Activated CD4-positive, alpha-beta T cell treated with anti-CD3 and anti-CD28 coated beads for 24 hours (primary cell): ENCODE measurements around the gene OXGR1.
"Not testable (repeated sequence)": the region's sequence is repeated elsewhere in the genome, so short reads cannot be mapped to it uniquely, and the experiment has no call there.

Source experiments
- DNase-seq, 2 donors: peaks; one replicate each; pipeline ENCODE4 v3.0.0-alpha.2; 2020; ENCODE audit warnings: low read depth in 2 of 2

OXGR1 gene

GRCh38 chr13:97005625-97006262 is 11.5 kb upstream of the OXGR1 start:
- DNase-seq: no peak

GRCh38 chr13:97004886-97005285 is 10.6 kb upstream of the OXGR1 start:
- DNase-seq: no peak

GRCh38 chr13:97004096-97004876 is 10.0 kb upstream of the OXGR1 start:
- DNase-seq: no peak

GRCh38 chr13:97003071-97003470 is 8.8 kb upstream of the OXGR1 start:
- DNase-seq: no peak

- DNase-seq: no peak
Observed at GRCh38 chr13:97002581-97002980, 8.3 kb upstream of the OXGR1 start.

- DNase-seq: no peak
Observed at GRCh38 chr13:97001636-97002035, 7.4 kb upstream of the OXGR1 start.

GRCh38 chr13:97000295-97000925 is 6.1 kb upstream of the OXGR1 start:
- DNase-seq: no peak

- DNase-seq: no peak
Observed at GRCh38 chr13:96999091-96999490, 4.8 kb upstream of the OXGR1 start.

- no peak for DNase-seq
Observed at GRCh38 chr13:96998051-96998450, 3.8 kb upstream of the OXGR1 start.

GRCh38 chr13:96996886-96997285 is 2.6 kb upstream of the OXGR1 start:
- DNase-seq: no peak

- DNase-seq: no peak
Observed at GRCh38 chr13:96996107-96996506, 1.8 kb upstream of the OXGR1 start.

- no peak for DNase-seq
Observed at GRCh38 chr13:96994858-96995243, 575 bp upstream of the OXGR1 start.

- no peak for DNase-seq
Observed at GRCh38 chr13:96993634-96994016, 651 bp downstream of the OXGR1 start.

- DNase-seq: no peak
Observed at GRCh38 chr13:96992633-96993032, 1.6 kb downstream of the OXGR1 start.

- no peak for DNase-seq
Observed at GRCh38 chr13:96991072-96991471, 3.2 kb downstream of the OXGR1 start.

- DNase-seq: no peak
Observed at GRCh38 chr13:96988441-96988840, 5.8 kb downstream of the OXGR1 start.

GRCh38 chr13:96984051-96984508 is 10.2 kb downstream of the OXGR1 start:
- no peak for DNase-seq

GRCh38 chr13:96982672-96983071 is 11.6 kb downstream of the OXGR1 start:
- no peak for DNase-seq

GRCh38 chr13:96979861-96980260 is 14.4 kb downstream of the OXGR1 start:
- not testable (repeated sequence) for DNase-seq

GRCh38 chr13:96968027-96968426 is 26.2 kb downstream of the OXGR1 start:
- DNase-seq: no peak

- no peak for DNase-seq
Observed at GRCh38 chr13:96967248-96967745, 27.0 kb downstream of the OXGR1 start.

GRCh38 chr13:96966415-96967102 is 27.7 kb downstream of the OXGR1 start:
- DNase-seq: no peak
